GM23248 (cell line): ENCODE results near the gene COL28A1.

Experiments used
- EZH2 ChIP-seq: fragments of 200-600 bp; sonication (generic); IDR thresholded peaks from 2 replicates; pipeline ENCODE4 v1.6.1; 2018; ENCODE audit warnings: antibody characterized with exemption, mild to moderate bottlenecking; ENCODE audit not compliant: insufficient read depth, poor library complexity, severe bottlenecking
- EZH2phosphoT487 ChIP-seq: fragments of 200-600 bp; sonication (generic); IDR thresholded peaks from 2 replicates; pipeline ENCODE4 v1.6.1; 2018; ENCODE audit warnings: antibody characterized with exemption, moderate library complexity, mild to moderate bottlenecking, low read depth; ENCODE audit not compliant: insufficient read depth

DNA sequence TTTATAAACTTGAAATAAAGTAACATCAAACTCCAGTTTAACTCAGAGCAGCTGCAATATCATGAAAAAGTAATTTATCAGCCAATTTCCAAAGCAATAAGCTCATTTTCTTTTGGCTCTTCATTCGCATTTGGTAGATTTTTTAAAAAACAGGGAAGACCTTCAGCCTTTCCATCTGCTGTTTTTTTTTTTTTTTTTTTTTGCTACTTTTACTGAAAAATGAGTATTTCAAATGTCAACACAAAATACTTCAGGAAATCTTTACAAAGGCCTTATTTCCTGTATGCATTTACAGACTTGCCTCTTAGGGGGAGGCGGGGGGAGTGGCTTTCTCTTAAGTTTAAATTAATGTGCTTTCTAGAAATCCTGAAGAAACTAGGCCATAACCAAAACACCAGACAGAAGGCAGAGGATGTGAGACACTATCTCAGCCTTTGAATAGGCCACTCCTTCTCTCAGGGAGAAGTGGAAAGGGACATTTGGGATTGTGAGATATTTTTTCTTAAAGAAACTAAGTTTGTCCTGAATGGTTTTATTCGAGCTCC lies 91.8 kb downstream of the COL28A1 start:
- no peak for TF ChIP-seq EZH2
- no peak for TF ChIP-seq EZH2phosphoT487
